GM12878 (cell line): Measurements from ENCODE around the gene LRP4. TPM values are rescaled to one million over a fixed set of nuclear protein-coding genes. Genes with fewer than 3 reads are reported as not detected.
"Not testable (repeated sequence)": the region's sequence is repeated elsewhere in the genome, so short reads cannot be mapped to it uniquely, and the experiment has no call there.

Source experiments
- ATAC-seq: fragments of 200-7000 bp; cut with Tn5 transposase; 3 replicates; pipeline ENCODE4 v1.9.1; 2020; ENCODE audit warnings: mild to moderate bottlenecking, moderate library complexity
- BruUV-seq: library from RNA; stranded (reverse); fragments of 400-500 nt; replicated peaks from 2 replicates; lab custom pipeline; 2021; lab: Mats Ljungman, UMichigan
- CTCF ChIA-PET: fragments of 300-600 bp; sonication (Branson Sonifier 250); formaldehyde crosslinking; extraction: SDS; loops from one replicate; lab custom pipeline; 2021; ENCODE audit warnings: inconsistent platforms; lab: Yijun Ruan, JAX
- POLR2A ChIA-PET: fragments of 350-600 bp; formaldehyde crosslinking; extraction: SDS; loops from one replicate; lab custom pipeline; 2021; ENCODE audit warnings: inconsistent platforms; lab: Charles Lee
- RAD21 ChIA-PET: fragments of 300-600 bp; sonication (Branson Sonifier 250); formaldehyde crosslinking; loops from one replicate; lab custom pipeline; 2023; ENCODE audit warnings: antibody characterized with exemption; ENCODE audit not compliant: unreplicated experiment; lab: Charles Lee
- SMC1A ChIA-PET: fragments of 300-600 bp; sonication (Branson Sonifier 250); formaldehyde crosslinking; loops from one replicate; lab custom pipeline; 2023; ENCODE audit not compliant: unreplicated experiment, uncharacterized antibody; lab: Charles Lee
- DNase-seq: peaks from one replicate; pipeline ENCODE4 v3.0.0-alpha.2; 2011; ENCODE audit warnings: low read depth, low spot score
- FAIRE-seq: peaks from 3 replicates; lab custom pipeline; 2011; peaks lifted over from hg19 to GRCh38; lab: Jason Lieb, UNC
- H2AFZ ChIP-seq: 2 replicates; pipeline ENCODE4 v1.6.0; 2011; ENCODE audit warnings: low read depth, low read length, control low read depth; ENCODE audit not compliant: control insufficient read depth
- H3K27ac ChIP-seq: 2 replicates; pipeline ENCODE4 v1.5.1; 2011; ENCODE audit warnings: control low read depth; ENCODE audit not compliant: control insufficient read depth, insufficient read depth
- H3K27me3 ChIP-seq, 2 experiments: replicated peaks in 1 of 2; 2 replicates each; pipeline versions ENCODE4 v1.6.0 to v1.6.1; 2011; ENCODE audit warnings: low read length in 1 of 2; ENCODE audit not compliant: control insufficient read depth in 2 of 2, insufficient read depth in 2 of 2
- H3K36me3 ChIP-seq, 2 experiments: 2 replicates each; pipeline ENCODE4 v1.5.1; 2011; ENCODE audit warnings: low read length in 1 of 2; ENCODE audit not compliant: control insufficient read depth in 2 of 2, insufficient read depth in 2 of 2
- H3K4me1 ChIP-seq: 2 replicates; pipeline ENCODE4 v1.6.1; 2011; ENCODE audit warnings: mild to moderate bottlenecking, low read length, moderate library complexity, mixed read lengths; ENCODE audit not compliant: control insufficient read depth, insufficient read depth
- H3K4me2 ChIP-seq: 2 replicates; pipeline ENCODE4 v1.6.0; 2011; ENCODE audit warnings: control low read depth; ENCODE audit not compliant: control insufficient read depth, insufficient read depth
- H3K4me3 ChIP-seq: fragments of 200-600 bp; sonication (generic); 2 replicates; pipeline ENCODE4 v1.5.1; 2016
- H3K79me2 ChIP-seq: 2 replicates; pipeline ENCODE4 v1.6.0; 2011; ENCODE audit warnings: low read length; ENCODE audit not compliant: control insufficient read depth, insufficient read depth
- H3K9ac ChIP-seq: 2 replicates; pipeline ENCODE4 v1.8.0; 2011; ENCODE audit warnings: low read length, control low read depth, mixed read lengths; ENCODE audit not compliant: control insufficient read depth, insufficient read depth
- H3K9me3 ChIP-seq: replicated peaks from 3 replicates; pipeline ENCODE4 v1.5.1; 2011; ENCODE audit warnings: mild to moderate bottlenecking, low read length; ENCODE audit not compliant: control insufficient read depth, insufficient read depth
- H4K20me1 ChIP-seq: 2 replicates; pipeline ENCODE4 v1.6.0; 2011; ENCODE audit not compliant: control insufficient read depth, insufficient read depth
- IRF3 ChIP-seq: fragments of 450-650 bp; IDR thresholded peaks from 2 replicates; pipeline ENCODE4 v1.6.1; 2014; ENCODE audit warnings: mild to moderate bottlenecking
- WGBS: methylation state at CpG from one replicate; pipeline ENCODE4 v1.1.6; 2016; ENCODE audit warnings: low lambda C conversion rate; ENCODE audit not compliant: insufficient replicate concordance, insufficient coverage; ENCODE audit errors: missing lambda C conversion rate; 5-methylcytosine and 5-hydroxymethylcytosine counted together
- in situ Hi-C: fragments of 300-500 bp; cut with MboI; formaldehyde crosslinking; loops from 9 replicates; pipeline ENCODE4 v1.14.3; 2018; ENCODE audit warnings: mixed read lengths
- intact Hi-C: fragments of 100-400 bp; cut with micrococcal nuclease; formaldehyde crosslinking; loops from one replicate; pipeline ENCODE4 v1.14.2; 2022; ENCODE audit not compliant: unreplicated experiment
- polyA plus RNA-seq, 11 experiments: library from polyadenylated mRNA; depleted of rRNA in 4 of 11; unstranded in 6 of 11; stranded (reverse) in 5 of 11; fragments of >200 nt; fragmentation: Nextera tagmentation in 4 of 11; fragmentation: Illumina TruSeq in 1 of 11; extraction: Ambion mirVana in 4 of 11; extraction: Trizol in 1 of 11; gene quantifications; 1 replicate in 1 of 11; 2 replicates in 10 of 11; pipeline versions ENCODE4 v1.2.1 to v1.2.3, GENCODE V29; 2011 to 2016; ENCODE audit warnings: inconsistent platforms in 2 of 11, missing spikeins in 2 of 11, low read depth in 1 of 11
- total RNA-seq, 4 experiments: library from RNA; depleted of rRNA in 3 of 4; stranded (reverse); fragments of >200 nt in 3 of 4; fragmentation: Illumina TruSeq in 1 of 4; extraction: Trizol in 1 of 4; gene quantifications; 2 replicates each; pipeline versions ENCODE4 v1.2.1 to v1.2.3, GENCODE V29; 2013 to 2021

Gene LRP4
- total and polyA plus RNA-seq, 10 of the 15 experiments (the other 5 are each of a cell fraction or from before 2014, with no cell fraction given): under 0.01 to 0.06 (median 0.03) TPM; not detected in 6

GRCh38 chr11:46930089-46930488, 11.7 kb upstream of the LRP4 start (continued):
- TF ChIP-seq IRF3: no peak

- H3K9me3 ChIP-seq, intact Hi-C loops, BruUV-seq, ATAC-seq, H3K79me2 ChIP-seq, H3K36me3 ChIP-seq, H4K20me1 ChIP-seq, FAIRE-seq, POLR2A ChIA-PET, H3K4me2 ChIP-seq, SMC1A ChIA-PET, H3K9ac ChIP-seq, H2AFZ ChIP-seq, H3K27ac ChIP-seq, H3K27me3 ChIP-seq, in situ Hi-C loops, RAD21 ChIA-PET, H3K4me1 ChIP-seq, DNase-seq, H3K4me3 ChIP-seq: not testable (repeated sequence)
- WGBS: 6% methylated on average over 1 of the region's 1 CpG
- CTCF ChIA-PET: interaction anchor here (0.6 to 1.3 kb wide), 3 partner anchors 12 to 224 kb away, joined by 3 to 5 read pairs (median 4); no protein-coding TSS in a partner anchor
Measured at GRCh38 chr11:46928701-46929100, 10.4 kb upstream of the LRP4 start.

GRCh38 chr11:46927928-46928327, 9.6 kb upstream of the LRP4 start:
- H3K9ac ChIP-seq, H2AFZ ChIP-seq, H3K79me2 ChIP-seq, H4K20me1 ChIP-seq, H3K36me3 ChIP-seq, H3K4me1 ChIP-seq, H3K27me3 ChIP-seq, FAIRE-seq, H3K9me3 ChIP-seq, H3K4me2 ChIP-seq, H3K27ac ChIP-seq, RAD21 ChIA-PET, intact Hi-C loops, SMC1A ChIA-PET, H3K4me3 ChIP-seq, POLR2A ChIA-PET, BruUV-seq, DNase-seq, ATAC-seq, in situ Hi-C loops: not testable (repeated sequence)
- 23% methylated on average over 4 of the region's 4 CpGs for WGBS
- CTCF ChIA-PET: interaction anchor here (1.3 kb wide), 1 partner anchor 36 kb away, joined by 3 read pairs; no protein-coding TSS in a partner anchor
